NB4 (cell line): ENCODE results near the gene SACS.

Experiments
- DNase-seq: peaks from one replicate; pipeline ENCODE4 v3.0.0; 2010; ENCODE audit warnings: low read depth
- H3K4me3 ChIP-seq: one replicate; pipeline ENCODE4 v1.5.1; 2011; ENCODE audit warnings: mild to moderate bottlenecking, low read depth, low read length, moderate library complexity
- CTCF ChIP-seq: IDR thresholded peaks from one replicate; pipeline ENCODE4 v1.5.1; 2012; ENCODE audit warnings: low read depth, low read length
- MAX ChIP-seq: IDR thresholded peaks from 2 replicates; pipeline ENCODE4 v1.6.1; 2011; ENCODE audit warnings: low read depth, low read length
- MYC ChIP-seq: IDR thresholded peaks from 2 replicates; pipeline ENCODE4 v1.6.1; 2011; ENCODE audit warnings: low read depth, low read length
- POLR2A ChIP-seq: IDR thresholded peaks from 2 replicates; pipeline ENCODE4 v1.6.1; 2011; ENCODE audit warnings: mild to moderate bottlenecking; ENCODE audit not compliant: insufficient read length; ENCODE audit errors: extremely low read depth

Gene SACS

GRCh38 chr13:23458989-23459388 lies 25.5 kb upstream of the SACS start:
- H3K4me3 ChIP-seq = no peak overlapping the region
- DNase-seq = no peak
- TF ChIP-seq POLR2A = no peak
- TF ChIP-seq MAX = no peak
- TF ChIP-seq CTCF = no peak
- TF ChIP-seq MYC = no peak

GRCh38 chr13:23456437-23457210 lies 23.1 kb upstream of the SACS start:
- H3K4me3 ChIP-seq = no peak overlapping the region
- no peak for DNase-seq
- TF ChIP-seq MAX (no peak), POLR2A (no peak), MYC (no peak), CTCF (no peak)

GRCh38 chr13:23455401-23456185 lies 22.1 kb upstream of the SACS start:
- no peak for TF ChIP-seq MYC
- no peak overlapping the region for H3K4me3 ChIP-seq
- no peak for DNase-seq

- no peak overlapping the region for H3K4me3 ChIP-seq
- DNase-seq = no peak
- TF ChIP-seq POLR2A = no peak
- TF ChIP-seq MAX = no peak
- no peak for TF ChIP-seq MYC
- no peak for TF ChIP-seq CTCF
Measured at GRCh38 chr13:23453132-23453531, 19.6 kb upstream of the SACS start.

GRCh38 chr13:23450340-23451046 lies 17.0 kb upstream of the SACS start:
- DNase-seq = peak; percentile 47
- no peak overlapping the region for H3K4me3 ChIP-seq
- no peak for TF ChIP-seq CTCF
- TF ChIP-seq POLR2A = no peak
- peak; percentile 61; the same call in 1 of the 2 replicates for TF ChIP-seq MYC
- TF ChIP-seq MAX = peak; percentile 87
